NCI-H2171 (cell line): ENCODE results near the gene PNPT1.
"Not testable (repeated sequence)": the region's sequence is repeated elsewhere in the genome, so short reads cannot be mapped to it uniquely, and the experiment has no call there.

Source experiments
- DNase-seq: peaks from one replicate; lab custom pipeline; 2025; lab: John Stamatoyannopoulos, UW

The PNPT1 gene

GRCh38 chr2:55596795-55597194, 96.8 kb downstream of the PNPT1 start:
- not testable (repeated sequence) for DNase-seq

GRCh38 chr2:55595536-55595935, 98.1 kb downstream of the PNPT1 start:
- DNase-seq: no peak

- DNase-seq: no peak
Measured at GRCh38 chr2:55592130-55592529, 101.5 kb downstream of the PNPT1 start.

DNA sequence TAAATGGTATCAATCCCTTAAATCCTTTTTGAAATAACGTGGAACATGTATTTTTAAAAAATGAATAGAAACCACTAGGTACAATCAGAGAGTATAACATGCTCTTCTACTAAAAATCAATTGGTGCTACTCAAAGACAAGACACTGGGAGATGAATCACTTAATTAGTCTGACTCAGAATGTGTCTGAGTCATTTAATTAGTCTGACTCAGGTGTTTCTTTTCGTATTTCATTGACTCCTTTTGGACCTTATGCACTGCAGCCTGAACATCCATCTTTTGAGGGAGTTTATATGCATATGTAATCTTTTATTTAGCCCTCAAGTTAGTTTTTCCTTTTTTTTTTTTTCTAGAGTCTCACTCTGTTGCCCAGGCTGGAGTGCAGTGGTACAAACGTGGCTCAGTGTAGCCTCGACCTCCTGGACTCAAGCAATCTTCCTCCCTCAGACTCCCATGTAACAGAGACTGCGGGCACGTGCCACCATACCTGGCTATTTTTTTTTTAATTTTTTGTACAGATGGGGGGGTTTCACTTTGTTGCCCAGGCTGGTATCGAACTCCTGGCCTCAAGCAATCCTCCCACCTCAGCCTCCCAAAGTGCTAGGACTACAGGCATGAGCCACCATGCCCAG, 102.7 kb downstream of the PNPT1 start:
- DNase-seq: no peak

DNA sequence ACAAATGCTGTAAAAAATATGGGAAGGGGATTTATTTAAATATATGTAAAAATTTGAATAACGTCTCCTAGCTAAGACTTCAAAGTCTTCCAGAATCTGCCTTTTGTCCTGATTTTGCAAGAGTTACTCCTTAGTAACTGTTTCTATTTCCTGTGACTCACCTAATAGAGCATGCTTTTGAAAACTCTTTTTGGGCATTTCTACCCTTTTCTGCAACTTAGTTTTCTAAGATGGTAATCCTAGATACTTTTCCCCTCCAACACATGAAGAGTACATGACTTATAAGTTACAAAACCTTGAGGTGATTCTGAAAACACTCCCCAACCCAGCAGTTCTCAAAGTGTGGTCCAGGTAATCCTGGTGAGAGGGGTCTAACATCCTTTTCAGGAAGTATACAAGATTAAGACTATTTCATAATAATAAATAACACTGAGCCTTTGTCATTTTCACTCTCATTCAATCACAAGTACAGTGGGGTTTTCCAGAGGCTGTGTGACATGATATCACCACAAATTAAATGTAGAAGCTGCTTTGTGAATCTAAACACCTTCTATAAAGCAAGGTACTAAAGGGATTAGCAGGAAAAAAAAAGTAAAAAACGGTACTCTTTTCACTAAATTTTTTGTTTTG, 108.1 kb downstream of the PNPT1 start:
- no peak for DNase-seq
